ENCODE data around the gene RXRA. TPM values are rescaled to one million over a fixed set of nuclear protein-coding genes. Genes with fewer than 3 reads are reported as not detected.

Gene RXRA
- total and polyA plus RNA-seq, 2 donors (not counting 1 experiment from before 2014, with no cell fraction given), result 2.6 to 6.8 TPM

GRCh38 chr9:134458207-134459108 is 132.2 kb downstream of the RXRA start:
- Histone ChIP-seq H3K4me3 (ENCODE audit: control extremely low read depth in 1 of 5, extremely low read depth in 1 of 5, insufficient read depth in 1 of 5, low read depth in 2 of 5, low read length in 4 of 5) (no peak overlapping the region), H3K9me3 (ENCODE audit: control extremely low read depth in 1 of 3, control insufficient read depth in 2 of 3, insufficient read depth in 1 of 3, low read length in 2 of 3) (peaks cover 0 to 14% (median 6%) of the 10 kb centered on the region in 3 donors), H3K36me3 (replicated peaks in 1 of 2; ENCODE audit: control extremely low read depth in 1 of 2, control insufficient read depth in 1 of 2, extremely low read depth in 1 of 2, insufficient read depth in 2 of 2, low read length in 1 of 2) (no peaks in the 10 kb centered on the region), H3K4me1 (ENCODE audit: control insufficient read depth in 2 of 2, insufficient read depth in 2 of 2, low read length in 2 of 2) (peaks cover 14 to 20% of the 10 kb centered on the region in 2 donors), H3K27me3 (replicated peaks in 1 of 4; ENCODE audit: control extremely low read depth in 1 of 4, control insufficient read depth in 3 of 4, insufficient read depth in 4 of 4, low read length in 3 of 4) (peaks cover 0 to 7% (median 0%) of the 10 kb centered on the region in 4 experiments), H2AFZ (ENCODE audit: insufficient read depth, low read depth, low read length, poor library complexity, severe bottlenecking) (no peak overlapping the region), H3K79me2 (ENCODE audit: control insufficient read depth, insufficient read depth, low read length) (no peaks in the 10 kb centered on the region), H3K4me2 (replicated peaks; ENCODE audit: low read depth, low read length, poor library complexity, severe bottlenecking) (no peak overlapping the region), H3K27ac (ENCODE audit: low read length in 2 of 2) (no peak overlapping the region), H3K9ac (ENCODE audit: low read length) (no peak overlapping the region), H4K20me1 (ENCODE audit: control insufficient read depth, insufficient read depth, low read length, poor library complexity, severe bottlenecking) (no peaks in the 10 kb centered on the region)
- no peak overlapping the region for H3K4me3 Mint-ChIP-seq
- WGBS (ENCODE audit: insufficient coverage), result 88% methylated on average over 19 of the region's 20 CpGs
- H3K27me3 Mint-ChIP-seq, result no peaks in the 10 kb centered on the region
- H3K9me3 Mint-ChIP-seq (ENCODE audit: insufficient read depth), result no peaks in the 10 kb centered on the region
- no peak for DNase-seq
- TF ChIP-seq EZH2 (IDR thresholded peaks at IDR 0.05; ENCODE audit: borderline replicate concordance, insufficient read depth, low read depth, low read length, poor library complexity, severe bottlenecking) (no peak), CTCF (IDR thresholded peaks at IDR 0.05) (no peak)
- ChIA-PET CTCF (interaction anchor here (2.4 to 2.8 kb wide), 2 partner anchors 10 to 13 kb away, joined by 8 to 10 read pairs; no protein-coding TSS in a partner anchor), POLR2A (no interaction called here)
- ATAC-seq (ENCODE audit: low read depth), result no peak
- intact Hi-C loops (cut with micrococcal nuclease), result no loop called here
- H3K4me1 Mint-ChIP-seq, result peaks cover 11% of the 10 kb centered on the region
- peak overlapping the region; percentile 7 for H3K27ac Mint-ChIP-seq

GRCh38 chr9:134459164-134459563 is 132.9 kb downstream of the RXRA start:
- Histone ChIP-seq H3K4me2 (replicated peaks; ENCODE audit: low read depth, low read length, poor library complexity, severe bottlenecking) (no peak overlapping the region), H3K9me3 (ENCODE audit: control extremely low read depth in 1 of 3, control insufficient read depth in 2 of 3, insufficient read depth in 1 of 3, low read length in 2 of 3) (peaks cover 0 to 14% (median 6%) of the 10 kb centered on the region in 3 donors), H3K4me1 (ENCODE audit: control insufficient read depth in 2 of 2, insufficient read depth in 2 of 2, low read length in 2 of 2) (peaks cover 14 to 20% of the 10 kb centered on the region in 2 donors), H3K36me3 (replicated peaks in 1 of 2; ENCODE audit: control extremely low read depth in 1 of 2, control insufficient read depth in 1 of 2, extremely low read depth in 1 of 2, insufficient read depth in 2 of 2, low read length in 1 of 2) (no peaks in the 10 kb centered on the region), H3K9ac (ENCODE audit: low read length) (no peak overlapping the region), H3K4me3 (ENCODE audit: control extremely low read depth in 1 of 5, extremely low read depth in 1 of 5, insufficient read depth in 1 of 5, low read depth in 2 of 5, low read length in 4 of 5) (no peak overlapping the region), H3K79me2 (ENCODE audit: control insufficient read depth, insufficient read depth, low read length) (no peaks in the 10 kb centered on the region), H4K20me1 (ENCODE audit: control insufficient read depth, insufficient read depth, low read length, poor library complexity, severe bottlenecking) (no peaks in the 10 kb centered on the region), H2AFZ (ENCODE audit: insufficient read depth, low read depth, low read length, poor library complexity, severe bottlenecking) (no peak overlapping the region), H3K27me3 (replicated peaks in 1 of 4; ENCODE audit: control extremely low read depth in 1 of 4, control insufficient read depth in 3 of 4, insufficient read depth in 4 of 4, low read length in 3 of 4) (peaks cover 0 to 7% (median 0%) of the 10 kb centered on the region in 4 experiments), H3K27ac (ENCODE audit: low read length in 2 of 2) (no peak overlapping the region)
- CTCF ChIA-PET, result interaction anchor here (1.2 kb wide), 1 partner anchor 10 kb away, joined by 4 read pairs; no protein-coding TSS in a partner anchor
- TF ChIP-seq EZH2 (IDR thresholded peaks at IDR 0.05; ENCODE audit: borderline replicate concordance, insufficient read depth, low read depth, low read length, poor library complexity, severe bottlenecking) (no peak), CTCF (IDR thresholded peaks at IDR 0.05) (no peak)
- H3K4me3 Mint-ChIP-seq, result no peak overlapping the region
- no peak for DNase-seq
- no peaks in the 10 kb centered on the region for H3K9me3 Mint-ChIP-seq (ENCODE audit: insufficient read depth)
- WGBS (ENCODE audit: insufficient coverage), result 91% methylated on average over 8 of the region's 9 CpGs
- POLR2A ChIA-PET, result no interaction called here
- no peaks in the 10 kb centered on the region for H3K27me3 Mint-ChIP-seq
- intact Hi-C loops (cut with micrococcal nuclease), result no loop called here
- no peak for ATAC-seq (ENCODE audit: low read depth)
- peaks cover 11% of the 10 kb centered on the region for H3K4me1 Mint-ChIP-seq
- H3K27ac Mint-ChIP-seq, result peak overlapping the region; percentile 37
